CD4-positive, alpha-beta T cell treated with Interferon alpha-2 for 1 hour (primary cell): Measurements from ENCODE around the gene PSMD14.

ENCODE experiments used
- DNase-seq, 2 donors: peaks; one replicate each; pipeline ENCODE4 v3.0.0-alpha.2; 2020 to 2022

Gene PSMD14

GRCh38 chr2:161388146-161388779 lies 80.0 kb downstream of the PSMD14 start:
- no peak for DNase-seq

GRCh38 chr2:161391737-161392506 lies 83.7 kb downstream of the PSMD14 start:
- DNase-seq, result no peak

- DNase-seq, result no peak
Observed at GRCh38 chr2:161400076-161400475, 91.9 kb downstream of the PSMD14 start.

GRCh38 chr2:161402297-161402696 lies 94.1 kb downstream of the PSMD14 start:
- DNase-seq, result no peak

- DNase-seq, result no peak
Observed at GRCh38 chr2:161406316-161406715, 98.1 kb downstream of the PSMD14 start.

GRCh38 chr2:161407597-161407996 lies 99.4 kb downstream of the PSMD14 start:
- no peak for DNase-seq

- no peak for DNase-seq
Observed at GRCh38 chr2:161409308-161409907, 101.2 kb downstream of the PSMD14 start.

- no peak for DNase-seq
Observed at GRCh38 chr2:161412346-161412745, 104.1 kb downstream of the PSMD14 start.

- no peak for DNase-seq
Observed at GRCh38 chr2:161414042-161415033, 106.1 kb downstream of the PSMD14 start.

GRCh38 chr2:161415034-161415986 lies 107.1 kb downstream of the PSMD14 start:
- DNase-seq, result no peak

- no peak for DNase-seq
Observed at GRCh38 chr2:161415987-161416707, 107.9 kb downstream of the PSMD14 start, which contains the start of gene TBR1. Gene TBR1, plus strand, starts transcription at chr2:161416297. Its CDS starts 114 bp downstream, at chr2:161416411.

- DNase-seq, result no peak
Observed at GRCh38 chr2:161416708-161417437, 108.6 kb downstream of the PSMD14 start.

- no peak for DNase-seq
Observed at GRCh38 chr2:161417438-161418274, 109.4 kb downstream of the PSMD14 start.

GRCh38 chr2:161418275-161418714 lies 110.1 kb downstream of the PSMD14 start:
- DNase-seq, result no peak

GRCh38 chr2:161418715-161419637 lies 110.8 kb downstream of the PSMD14 start:
- DNase-seq, result no peak

GRCh38 chr2:161419638-161420190 lies 111.5 kb downstream of the PSMD14 start:
- DNase-seq, result no peak

GRCh38 chr2:161420406-161421074 lies 112.3 kb downstream of the PSMD14 start:
- no peak for DNase-seq
